Upper lobe of right lung (tissue), 1 donor: Measurements from ENCODE around the gene BRCA2. TPM values are rescaled to one million over a fixed set of nuclear protein-coding genes. Genes with fewer than 3 reads are reported as not detected.

ENCODE experiments used
- ATAC-seq: fragments of 200-7000 bp; cut with Tn5 transposase; one replicate; pipeline ENCODE4 v1.9.1; 2020; ENCODE audit warnings: mild to moderate bottlenecking, moderate library complexity
- DNase-seq: peaks from one replicate; pipeline ENCODE4 v3.0.0-alpha.2; 2020
- H3K27ac ChIP-seq: fragments of 200-600 bp; one replicate; pipeline ENCODE4 v1.8.0; 2022
- H3K27me3 ChIP-seq: fragments of 200-600 bp; one replicate; pipeline ENCODE4 v1.8.0; 2022; ENCODE audit warnings: mild to moderate bottlenecking
- H3K36me3 ChIP-seq: fragments of 200-600 bp; one replicate; pipeline ENCODE4 v1.8.0; 2022
- H3K4me1 ChIP-seq: fragments of 200-600 bp; one replicate; pipeline ENCODE4 v1.8.0; 2022
- H3K4me3 ChIP-seq: fragments of 200-600 bp; one replicate; pipeline ENCODE4 v1.8.0; 2022; ENCODE audit warnings: mild to moderate bottlenecking
- H3K9me3 ChIP-seq: fragments of 200-600 bp; one replicate; pipeline ENCODE4 v1.8.0; 2022
- CTCF ChIP-seq: fragments of 200-600 bp; IDR thresholded peaks from one replicate; pipeline ENCODE4 v1.8.0; 2022; ENCODE audit warnings: antibody characterized with exemption
- intact Hi-C: fragments of 100-400 bp; cut with DNase I; formaldehyde crosslinking; loops from one replicate; pipeline ENCODE4 v1.11.0; 2022
- total RNA-seq: library from RNA; stranded (reverse); fragmentation: NEBNext Ultra II Directional; extraction: Animal tissue kit (Norgen Biotek cat#: 25700); gene quantifications from one replicate; pipeline ENCODE4 v1.2.1, GENCODE V29; 2021
- donor health status: DM: no; HTN: yes; CAD: no; lungs with severe emphysema.

Gene BRCA2
- total RNA-seq, 1 donor from 2014 or later, result 3.6 TPM

- intact Hi-C loops, result no loop called here
- Histone ChIP-seq H3K9me3 (no peaks in the 10 kb centered on the region), H3K27ac (no peak overlapping the region), H3K4me1 (peaks cover 6% of the 10 kb centered on the region), H3K4me3 (no peak overlapping the region), H3K27me3 (no peaks in the 10 kb centered on the region), H3K36me3 (peaks cover 5% of the 10 kb centered on the region)
- DNase-seq (no peak), ATAC-seq (no peak)
- TF ChIP-seq CTCF, result no peak
These were observed 130.9 kb downstream of the BRCA2 start for GRCh38 chr13:32446220-32446619.

- ATAC-seq (peak; percentile 41), DNase-seq (no peak)
- H3K27me3 ChIP-seq, result no peaks in the 10 kb centered on the region
- no peak overlapping the region for H3K27ac ChIP-seq
- H3K9me3 ChIP-seq, result no peaks in the 10 kb centered on the region
- H3K4me1 ChIP-seq, result peaks cover 6% of the 10 kb centered on the region
- H3K4me3 ChIP-seq, result no peak overlapping the region
- intact Hi-C loops, result no loop called here
- H3K36me3 ChIP-seq, result peaks cover 5% of the 10 kb centered on the region
- no peak for TF ChIP-seq CTCF
These were observed 131.6 kb downstream of the BRCA2 start for GRCh38 chr13:32446773-32447465.

- no peak for ATAC-seq
- intact Hi-C loops, result no loop called here
- DNase-seq, result no peak
- Histone ChIP-seq H3K27me3 (no peaks in the 10 kb centered on the region), H3K4me1 (peaks cover 6% of the 10 kb centered on the region), H3K27ac (no peak overlapping the region), H3K9me3 (no peaks in the 10 kb centered on the region), H3K36me3 (peaks cover 5% of the 10 kb centered on the region), H3K4me3 (no peak overlapping the region)
- no peak for TF ChIP-seq CTCF
These were observed 132.8 kb downstream of the BRCA2 start for GRCh38 chr13:32447894-32448623.

- intact Hi-C loops, result no loop called here
- Histone ChIP-seq H3K4me1 (peaks cover 6% of the 10 kb centered on the region), H3K27me3 (no peaks in the 10 kb centered on the region), H3K4me3 (no peak overlapping the region), H3K36me3 (no peaks in the 10 kb centered on the region), H3K27ac (no peak overlapping the region), H3K9me3 (no peaks in the 10 kb centered on the region)
- TF ChIP-seq CTCF, result no peak
- ATAC-seq (no peak), DNase-seq (no peak)
These were observed 133.7 kb downstream of the BRCA2 start for GRCh38 chr13:32448972-32449371.

Other genes starting within 250 kb of the BRCA2 start
- not detected for gene ZAR1L, start 145 bp upstream of the BRCA2 start, total RNA-seq
- 25.3 TPM for gene N4BP2L1, start 112.6 kb downstream of the BRCA2 start, total RNA-seq
- 168 TPM for gene N4BP2L2, start 223.3 kb downstream of the BRCA2 start, total RNA-seq